Measurements from ENCODE around the gene MUC3A.

MUC3A gene

GRCh38 chr7:101009629-101010028 lies 60.3 kb downstream of the MUC3A start:
- in situ Hi-C loops (cut with MboI; ENCODE audit: low sequenced_read_pairs), result no loop called here

DNA sequence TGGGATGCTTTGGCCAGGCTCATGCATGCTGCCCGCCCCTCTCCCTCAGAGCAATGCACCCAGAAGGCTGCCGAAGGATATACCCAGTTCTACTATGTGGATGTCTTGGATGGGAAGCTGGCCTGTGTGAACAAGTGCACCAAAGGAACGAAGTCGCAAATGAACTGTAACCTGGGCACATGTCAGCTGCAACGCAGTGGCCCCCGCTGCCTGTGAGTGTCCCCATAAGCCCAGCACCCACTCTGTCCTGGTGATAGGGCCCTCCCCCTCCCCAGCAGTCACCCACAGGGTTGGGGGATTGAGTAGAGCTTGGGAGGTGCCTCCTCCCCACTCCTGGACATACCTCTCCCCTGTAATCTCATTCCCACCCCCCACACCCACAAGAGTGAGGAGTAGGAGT lies 63.6 kb downstream of the MUC3A start:
- in situ Hi-C loops (cut with MboI; ENCODE audit: low sequenced_read_pairs), result no loop called here

- in situ Hi-C loops (cut with MboI; ENCODE audit: low sequenced_read_pairs), result no loop called here
These were observed 66.3 kb downstream of the MUC3A start for GRCh38 chr7:101015626-101016025.

DNA sequence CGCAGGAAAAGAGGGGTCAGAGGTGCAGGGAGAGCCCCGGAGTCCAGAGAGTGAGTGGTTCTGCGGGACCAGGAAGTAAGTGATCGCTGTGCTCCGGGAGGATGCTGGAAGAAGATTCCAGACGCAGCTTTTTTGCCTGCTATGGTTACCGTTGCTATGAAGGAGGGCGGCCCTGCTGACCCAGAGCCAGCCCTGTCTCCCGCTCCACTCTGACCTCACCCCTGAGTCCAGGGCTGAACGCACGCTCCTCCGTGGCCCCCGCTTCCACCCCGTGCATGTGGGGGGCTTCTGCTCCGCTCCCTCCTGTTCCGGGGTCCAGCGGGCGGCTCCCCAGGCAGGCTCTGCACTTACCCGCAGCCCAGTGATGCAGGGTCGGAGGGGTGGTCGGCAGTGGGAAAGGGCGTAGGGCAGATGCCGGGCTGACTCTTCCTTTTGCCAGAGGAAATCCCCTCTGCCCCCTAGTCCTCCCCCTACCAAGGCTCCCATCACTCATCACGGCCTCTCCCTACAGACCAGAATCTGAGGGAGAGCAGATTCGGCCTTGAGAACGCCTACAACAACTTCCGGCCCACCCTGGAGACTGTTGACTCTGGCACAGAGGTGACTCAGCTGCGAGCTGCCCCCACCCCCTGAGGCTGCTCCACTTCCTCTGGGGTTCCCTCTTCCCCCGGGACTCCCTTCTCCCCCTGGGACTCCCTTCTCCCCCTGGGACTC lies 67.9 kb downstream of the MUC3A start:
- in situ Hi-C loops (cut with MboI; ENCODE audit: low sequenced_read_pairs), result no loop called here
